ENCODE measurements around the gene SLC28A1. TPM values are rescaled to one million over a fixed set of nuclear protein-coding genes. Genes with fewer than 3 reads are reported as not detected.

SLC28A1 gene
- total RNA-seq, 2 donors from 2014 or later: not detected

DNA sequence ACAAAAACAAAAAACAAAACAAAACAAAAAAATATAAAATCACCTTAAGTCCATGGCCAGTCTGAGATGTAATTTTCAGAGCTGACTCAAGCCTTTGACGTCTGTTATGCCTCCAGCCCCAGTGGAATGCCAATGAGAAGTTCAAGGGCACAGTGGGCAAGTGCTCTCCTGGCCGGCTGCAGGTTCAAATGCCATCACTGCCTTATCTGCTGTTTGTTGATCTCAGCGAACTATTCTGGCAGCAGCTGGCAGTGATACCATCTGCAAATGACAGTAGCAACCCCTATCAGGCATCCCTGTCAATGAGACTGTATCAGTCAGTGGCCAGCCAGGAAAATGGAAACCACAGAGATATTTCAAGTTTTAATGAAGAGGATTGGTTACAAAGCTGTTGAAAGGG is 86.4 kb downstream of the SLC28A1 start:
- Mint-ChIP-seq H3K27me3 (peaks cover 18% of the 10 kb centered on the region), H3K4me1 (no peaks in the 10 kb centered on the region)

DNA sequence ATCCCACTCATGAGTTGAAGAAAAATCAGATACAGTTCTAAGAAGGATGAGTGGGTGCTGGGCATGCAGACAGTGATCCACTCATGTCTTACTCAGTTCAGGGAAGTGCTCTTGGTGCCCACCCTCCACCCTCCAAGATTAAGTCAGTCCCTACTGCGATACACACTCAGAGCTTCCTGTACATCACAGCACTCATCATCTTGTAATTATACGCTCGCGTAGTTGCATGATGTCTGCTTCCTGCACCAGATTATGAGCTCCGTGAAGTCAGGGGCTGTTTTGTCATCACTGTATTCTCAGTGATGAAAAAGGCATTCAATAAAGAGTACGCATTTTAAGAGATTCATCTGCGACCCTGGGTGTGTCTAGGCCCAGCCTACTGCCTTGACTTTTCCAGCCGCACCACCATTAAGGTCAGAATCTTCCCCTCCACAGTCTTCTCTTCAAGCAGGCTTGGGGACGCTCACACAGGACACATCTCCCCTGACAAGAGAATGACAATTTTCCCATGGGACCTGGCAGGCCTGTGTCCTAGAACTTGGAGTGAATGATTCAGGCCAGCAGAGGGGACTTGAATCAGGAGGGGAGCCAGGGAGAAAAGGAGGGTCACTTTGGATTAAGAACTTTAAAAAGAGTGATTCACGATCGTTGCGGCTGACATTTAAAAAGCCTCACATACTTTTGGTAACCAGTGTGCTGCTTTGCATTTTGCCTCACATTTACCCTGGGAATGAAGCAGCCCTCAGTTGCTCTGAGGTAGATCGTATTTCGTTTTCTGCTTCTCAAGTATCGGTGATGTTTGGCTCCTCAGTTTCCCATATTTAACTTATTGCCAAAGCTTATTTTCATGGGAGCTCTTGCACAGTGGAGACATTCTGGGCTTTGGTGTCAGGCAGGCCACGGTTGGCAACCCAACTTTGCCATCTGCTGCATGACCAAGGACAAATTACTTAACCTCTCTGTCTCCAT is 89.3 kb downstream of the SLC28A1 start:
- ATAC-seq: no peak
- H3K27ac Mint-ChIP-seq: no peak overlapping the region
- peaks cover 3% of the 10 kb centered on the region for H3K4me1 Mint-ChIP-seq
- H3K27me3 Mint-ChIP-seq: peaks cover 11% of the 10 kb centered on the region
- H3K9me3 ChIP-seq (ENCODE audit: control insufficient read depth, low read length, poor library complexity, severe bottlenecking): no peaks in the 10 kb centered on the region
- H3K36me3 Mint-ChIP-seq (ENCODE audit: low read depth): no peaks in the 10 kb centered on the region
- no peak for DNase-seq
- H3K4me3 Mint-ChIP-seq: no peak overlapping the region

More for the DNA sequence above, 86.4 kb downstream of the SLC28A1 start:
- no peak overlapping the region for H3K4me3 Mint-ChIP-seq
- ATAC-seq: no peak
- H3K36me3 Mint-ChIP-seq (ENCODE audit: low read depth): no peaks in the 10 kb centered on the region
- DNase-seq: no peak
- no peak overlapping the region for H3K27ac Mint-ChIP-seq
- H3K9me3 ChIP-seq (ENCODE audit: control insufficient read depth, low read length, poor library complexity, severe bottlenecking): no peaks in the 10 kb centered on the region

DNA sequence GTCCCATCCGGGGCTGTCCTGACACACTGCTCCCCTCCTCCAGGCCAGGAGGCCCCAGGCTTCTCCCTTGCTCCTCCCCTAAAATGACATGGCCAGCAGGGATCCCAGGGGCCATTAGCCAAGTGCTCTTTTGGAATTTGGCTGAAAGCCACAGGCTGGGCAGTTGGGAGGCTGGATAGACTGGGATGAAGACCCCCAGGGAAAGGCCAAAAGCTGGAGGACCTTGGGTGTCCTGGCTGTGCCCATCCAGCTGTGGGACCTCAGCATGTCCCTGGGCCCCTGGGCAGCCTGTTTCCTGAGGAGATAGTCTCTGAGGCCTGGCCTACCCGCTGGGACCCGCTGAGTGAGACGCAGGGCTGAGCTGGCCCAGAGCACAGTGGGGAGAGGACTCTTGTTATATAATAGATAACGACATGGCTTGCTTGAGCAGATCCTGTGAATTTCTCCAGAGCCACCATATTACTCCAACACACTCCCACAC is 91.4 kb downstream of the SLC28A1 start:
- Mint-ChIP-seq H3K4me1 (peaks cover 7% of the 10 kb centered on the region), H3K27ac (no peak overlapping the region)
- ATAC-seq: no peak

DNA sequence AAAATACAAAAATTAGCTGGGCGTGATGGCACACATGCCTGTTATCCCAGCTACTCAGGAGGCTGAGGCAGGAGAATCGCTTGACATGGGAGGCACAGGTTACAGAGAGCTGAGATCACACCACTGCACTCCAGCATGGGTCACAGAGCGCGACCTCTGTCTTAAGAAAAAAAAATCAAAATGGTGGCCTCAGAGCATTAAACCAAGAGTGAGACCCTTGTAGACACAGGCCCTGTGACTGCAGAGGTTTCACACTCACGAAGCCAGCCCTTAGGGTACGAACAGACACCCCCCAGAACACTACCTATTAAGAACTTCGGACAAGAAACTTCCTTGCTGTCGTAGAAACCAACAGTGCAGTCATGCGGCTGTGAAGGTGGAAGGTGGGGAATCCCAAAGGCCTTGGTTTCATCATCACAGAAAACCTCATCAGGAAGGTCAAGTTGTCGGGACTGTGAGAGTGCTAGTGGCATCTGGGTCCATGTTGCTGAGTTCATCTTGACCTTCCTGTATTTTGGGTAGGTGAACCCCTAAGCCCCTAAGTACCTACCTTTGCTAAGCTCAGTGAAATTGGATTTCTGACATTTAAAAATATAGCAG is 92.4 kb downstream of the SLC28A1 start:
- no peak for DNase-seq
- Mint-ChIP-seq H3K27ac (no peak overlapping the region), H3K27me3 (no peaks in the 10 kb centered on the region), H3K4me3 (no peak overlapping the region), H3K36me3 (ENCODE audit: low read depth) (no peaks in the 10 kb centered on the region), H3K4me1 (peaks cover 7% of the 10 kb centered on the region)
- no peaks in the 10 kb centered on the region for H3K9me3 ChIP-seq (ENCODE audit: control insufficient read depth, low read length, poor library complexity, severe bottlenecking)
- no peak for ATAC-seq

More for the DNA sequence above, 91.4 kb downstream of the SLC28A1 start:
- no peaks in the 10 kb centered on the region for H3K36me3 Mint-ChIP-seq (ENCODE audit: low read depth)
- H3K4me3 Mint-ChIP-seq: no peak overlapping the region
- no peak for DNase-seq
- H3K9me3 ChIP-seq (ENCODE audit: control insufficient read depth, low read length, poor library complexity, severe bottlenecking): no peaks in the 10 kb centered on the region
- H3K27me3 Mint-ChIP-seq: no peaks in the 10 kb centered on the region

DNA sequence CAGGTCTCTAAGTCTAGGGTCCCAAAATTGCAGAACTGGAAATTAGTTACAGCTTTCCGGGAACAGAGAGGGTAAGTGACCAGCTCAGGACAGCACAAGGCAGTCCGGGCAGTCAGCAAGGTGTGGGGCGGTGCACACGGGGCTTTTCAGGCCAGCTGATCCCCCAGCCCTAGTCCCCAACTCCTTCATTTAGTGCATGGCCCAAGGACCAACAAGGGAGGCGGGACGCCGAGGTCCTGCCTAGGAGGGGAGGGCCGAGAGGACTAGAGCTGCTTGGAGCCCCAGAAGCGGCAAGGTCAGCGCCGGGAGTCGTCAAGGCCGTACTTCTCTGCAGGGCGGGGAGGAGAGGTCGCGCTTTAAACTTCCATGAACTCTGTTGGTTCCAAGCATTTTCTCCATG is 95.2 kb downstream of the SLC28A1 start:
- H3K9me3 ChIP-seq (ENCODE audit: control insufficient read depth, low read length, poor library complexity, severe bottlenecking): no peaks in the 10 kb centered on the region
- ATAC-seq (no peak), DNase-seq (no peak)
- H3K36me3 Mint-ChIP-seq (ENCODE audit: low read depth): no peaks in the 10 kb centered on the region
- H3K4me1 Mint-ChIP-seq: peaks cover 23% of the 10 kb centered on the region
- peak overlapping the region; percentile 94 for H3K4me3 Mint-ChIP-seq
- peak overlapping the region; percentile 91 for H3K27ac Mint-ChIP-seq
- H3K27me3 Mint-ChIP-seq: no peaks in the 10 kb centered on the region

DNA sequence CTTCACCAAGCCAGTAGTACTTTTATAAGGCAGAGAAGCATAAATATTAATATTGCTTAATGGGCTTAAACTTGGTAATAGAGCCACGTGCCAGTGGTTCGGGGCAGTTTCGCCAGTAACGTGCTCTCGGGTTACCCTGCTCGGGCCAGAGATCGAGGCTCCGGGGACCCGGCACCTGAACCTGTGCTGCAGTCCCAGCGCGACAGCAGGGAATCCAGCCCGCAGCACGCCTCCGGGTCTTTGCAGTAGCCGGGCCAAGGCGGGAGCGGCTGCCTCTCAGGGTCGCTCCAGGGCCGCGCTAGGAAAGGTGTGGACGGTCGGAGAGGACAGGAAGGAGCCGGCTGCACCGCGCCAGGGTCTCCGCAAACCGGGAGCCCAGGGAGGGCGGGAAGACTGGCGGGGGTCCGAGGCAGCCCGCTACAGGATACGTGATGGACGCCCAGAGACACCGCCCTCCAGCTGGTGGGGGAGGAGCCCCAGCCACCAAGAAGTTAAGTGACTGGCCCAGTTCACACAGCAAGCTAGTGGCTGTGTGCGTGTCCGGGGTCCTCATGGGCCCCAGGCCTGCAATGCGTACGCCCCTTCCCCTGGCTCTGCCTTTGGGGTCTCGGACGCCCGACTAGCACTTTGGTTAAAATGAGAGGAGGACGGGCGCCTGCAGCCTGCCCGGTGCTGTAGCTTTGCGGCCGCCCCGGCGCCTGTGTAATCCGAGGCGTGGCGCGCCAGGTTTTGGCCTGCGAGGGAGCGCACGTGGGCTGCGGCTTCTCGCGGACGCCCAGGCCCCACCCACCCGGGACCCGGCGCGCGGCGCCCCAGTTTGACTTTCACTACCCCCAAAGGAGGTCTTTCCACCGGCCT is 96.0 kb downstream of the SLC28A1 start:
- H3K27ac Mint-ChIP-seq: peak overlapping the region; percentile 91
- H3K36me3 Mint-ChIP-seq (ENCODE audit: low read depth): no peaks in the 10 kb centered on the region
- peak overlapping the region; percentile 94 for H3K4me3 Mint-ChIP-seq
- H3K4me1 Mint-ChIP-seq: peaks cover 27% of the 10 kb centered on the region
- H3K27me3 Mint-ChIP-seq: no peaks in the 10 kb centered on the region
- peak; percentile 78 to 86 (median 84) for DNase-seq
- ATAC-seq: peak; percentile 74
- no peaks in the 10 kb centered on the region for H3K9me3 ChIP-seq (ENCODE audit: control insufficient read depth, low read length, poor library complexity, severe bottlenecking)

DNA sequence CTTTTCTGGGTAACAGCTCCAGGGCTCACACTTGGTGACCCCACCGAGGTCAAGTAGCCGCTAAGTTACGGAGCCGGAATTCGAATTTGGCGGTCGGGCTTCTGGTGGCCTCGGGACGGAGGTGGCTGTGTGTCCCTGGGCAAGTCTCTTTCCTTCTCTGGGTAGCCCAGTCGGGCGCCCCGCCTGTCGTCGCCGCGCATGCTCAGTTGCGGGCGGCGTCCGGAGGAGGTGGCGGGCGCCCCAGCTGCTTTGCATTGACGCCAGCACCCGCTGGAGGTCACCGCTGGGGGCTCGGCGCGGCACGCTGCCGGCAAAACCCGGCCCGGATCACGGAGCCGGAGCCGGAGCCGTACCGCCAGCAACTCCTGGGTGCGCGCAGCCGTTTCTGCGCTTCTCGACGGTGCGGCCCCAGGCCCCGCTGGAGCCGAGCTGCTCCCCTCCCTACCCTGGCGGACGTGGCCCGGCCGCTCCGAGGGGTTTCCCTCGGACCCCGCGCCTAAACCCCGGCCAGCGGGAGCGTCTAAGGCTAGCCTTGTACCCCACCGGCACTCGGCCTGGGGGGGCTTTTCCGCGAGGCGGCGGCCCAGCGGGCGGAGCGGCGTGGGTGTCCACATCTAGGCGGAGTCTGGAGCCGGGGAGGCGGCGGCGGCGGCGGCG is 96.7 kb downstream of the SLC28A1 start:
- DNase-seq (peak; percentile 96 to 97 (median 97)), ATAC-seq (peak; percentile 75)
- H3K4me3 Mint-ChIP-seq: peak overlapping the region; percentile 94
- peak overlapping the region; percentile 91 for H3K27ac Mint-ChIP-seq
- H3K4me1 Mint-ChIP-seq: peaks cover 31% of the 10 kb centered on the region
- H3K9me3 ChIP-seq (ENCODE audit: control insufficient read depth, low read length, poor library complexity, severe bottlenecking): no peaks in the 10 kb centered on the region
- no peaks in the 10 kb centered on the region for H3K27me3 Mint-ChIP-seq
- no peaks in the 10 kb centered on the region for H3K36me3 Mint-ChIP-seq (ENCODE audit: low read depth)

DNA sequence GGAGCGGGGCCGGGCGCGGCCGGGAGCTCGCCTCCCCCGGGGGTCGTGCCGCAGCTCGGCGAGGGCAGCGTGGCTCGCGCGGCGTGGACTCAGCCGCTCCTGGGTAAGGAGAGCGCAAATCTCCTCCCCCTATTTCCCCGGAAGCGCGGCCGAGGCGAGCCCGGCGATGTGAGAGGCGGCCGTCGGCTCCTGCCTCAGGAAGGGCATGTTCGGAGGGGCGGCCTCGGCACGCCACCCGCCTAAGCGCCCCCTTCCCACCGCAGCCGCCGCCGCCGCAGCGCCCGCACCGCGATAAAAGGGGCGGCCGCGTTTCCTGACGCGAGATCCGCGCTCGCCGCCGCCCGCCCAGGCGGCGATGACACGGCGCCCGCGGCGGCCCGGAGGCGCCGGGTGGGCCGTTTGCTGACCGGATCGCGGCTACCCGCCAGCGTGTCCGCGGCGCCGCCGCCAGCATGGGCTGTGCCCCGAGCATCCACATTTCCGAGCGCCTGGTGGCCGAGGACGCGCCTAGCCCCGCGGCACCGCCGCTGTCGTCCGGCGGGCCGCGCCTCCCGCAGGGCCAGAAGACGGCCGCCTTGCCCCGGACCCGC is 97.3 kb downstream of the SLC28A1 start, which contains the start of gene PDE8A:
Gene PDE8A (plus strand): TSS at position 146 of the 590 bp plus-strand sequence. CDS start 307 bp downstream, at position 453.
- Mint-ChIP-seq H3K36me3 (ENCODE audit: low read depth) (no peaks in the 10 kb centered on the region), H3K4me1 (peaks cover 34% of the 10 kb centered on the region), H3K27me3 (no peaks in the 10 kb centered on the region), H3K4me3 (peak within 1 kb of the TSS; percentile 94), H3K27ac (peak within 1 kb of the TSS; percentile 93)
- no peaks in the 10 kb centered on the region for H3K9me3 ChIP-seq (ENCODE audit: control insufficient read depth, low read length, poor library complexity, severe bottlenecking)
- ATAC-seq (peak; percentile 5), DNase-seq (peak; percentile 29 to 64 (median 57))

DNA sequence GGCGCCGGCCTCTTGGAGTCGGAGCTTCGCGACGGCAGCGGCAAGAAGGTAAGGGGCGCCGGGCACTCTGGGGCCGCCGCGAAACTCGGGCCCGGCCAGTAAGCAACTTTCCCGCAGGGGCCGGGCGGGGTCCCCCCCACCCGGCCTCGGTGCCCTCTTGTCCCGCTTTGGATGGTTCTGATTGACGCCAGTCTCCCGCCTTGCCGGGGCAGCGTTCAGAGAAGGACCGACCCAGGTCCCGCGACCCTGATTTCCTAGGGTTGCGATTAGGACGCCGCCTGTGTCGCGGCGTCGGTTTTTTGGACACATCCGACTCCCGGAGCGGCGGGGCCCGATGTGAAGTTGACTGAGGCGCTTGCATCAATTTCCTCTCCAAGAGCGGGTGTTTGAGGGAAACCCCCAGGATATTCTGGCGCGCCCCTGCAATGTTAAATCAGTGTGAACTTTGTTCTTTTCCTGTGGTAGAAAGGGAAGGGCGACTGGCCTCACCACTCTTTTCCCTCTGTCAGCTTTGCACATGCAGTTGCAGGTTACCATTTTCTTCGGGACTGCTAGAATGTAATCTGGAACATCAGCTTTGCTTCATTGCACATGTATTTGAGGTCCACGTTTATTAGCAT is 97.9 kb downstream of the SLC28A1 start:
- no peaks in the 10 kb centered on the region for H3K9me3 ChIP-seq (ENCODE audit: control insufficient read depth, low read length, poor library complexity, severe bottlenecking)
- Mint-ChIP-seq H3K36me3 (ENCODE audit: low read depth) (no peaks in the 10 kb centered on the region), H3K4me3 (peak overlapping the region; percentile 94), H3K27me3 (no peaks in the 10 kb centered on the region), H3K4me1 (peaks cover 34% of the 10 kb centered on the region), H3K27ac (peak overlapping the region; percentile 93)
- DNase-seq (peak; percentile 34 to 58 (median 47)), ATAC-seq (no peak)

DNA sequence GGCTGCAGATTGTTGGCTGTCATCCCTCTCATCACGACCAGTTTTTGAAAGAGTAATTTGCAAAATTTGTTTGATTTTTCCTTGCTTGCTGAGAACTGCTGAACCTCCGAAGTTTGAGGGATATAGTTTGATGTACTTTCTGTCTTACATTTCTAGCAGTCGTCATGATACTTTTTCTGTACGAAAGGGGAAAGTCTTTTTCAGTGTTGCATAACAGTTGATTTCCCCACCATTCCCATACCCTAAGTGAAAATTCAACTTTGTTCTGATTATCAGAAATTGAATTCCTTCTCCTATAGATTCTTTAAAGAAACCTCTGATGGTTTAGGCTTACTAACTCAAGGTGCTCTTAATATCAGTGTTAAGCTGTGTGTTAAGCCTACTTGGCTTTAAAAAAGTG is 98.8 kb downstream of the SLC28A1 start:
- Mint-ChIP-seq H3K27me3 (no peaks in the 10 kb centered on the region), H3K27ac (peak overlapping the region; percentile 93), H3K4me1 (peaks cover 38% of the 10 kb centered on the region), H3K36me3 (ENCODE audit: low read depth) (no peaks in the 10 kb centered on the region), H3K4me3 (peak overlapping the region; percentile 94)
- DNase-seq: no peak
- no peaks in the 10 kb centered on the region for H3K9me3 ChIP-seq (ENCODE audit: control insufficient read depth, low read length, poor library complexity, severe bottlenecking)
- no peak for ATAC-seq

DNA sequence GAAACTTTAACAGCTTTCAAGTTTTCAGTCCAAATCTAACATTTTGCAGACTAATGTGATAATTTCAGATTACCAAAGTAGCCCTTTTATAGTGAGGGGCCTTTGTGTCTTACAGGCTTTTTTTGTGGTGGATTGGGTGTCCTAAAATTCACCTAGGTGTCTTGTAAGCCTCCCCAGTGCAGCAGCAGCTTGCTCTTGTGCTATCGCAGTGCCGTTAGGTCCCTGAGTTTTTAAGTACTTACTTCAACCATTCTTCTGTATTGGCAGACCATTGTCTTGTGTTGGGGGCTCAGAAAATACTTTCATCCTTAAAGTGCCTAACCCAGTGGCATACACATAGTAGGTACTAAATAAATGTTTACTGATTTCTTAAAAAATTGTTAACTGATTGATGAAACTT is 99.2 kb downstream of the SLC28A1 start:
- no peaks in the 10 kb centered on the region for H3K27me3 Mint-ChIP-seq
- DNase-seq (no peak), ATAC-seq (no peak)
- peak overlapping the region; percentile 93 for H3K27ac Mint-ChIP-seq
- peak overlapping the region; percentile 94 for H3K4me3 Mint-ChIP-seq
- H3K36me3 Mint-ChIP-seq (ENCODE audit: low read depth): no peaks in the 10 kb centered on the region
- no peaks in the 10 kb centered on the region for H3K9me3 ChIP-seq (ENCODE audit: control insufficient read depth, low read length, poor library complexity, severe bottlenecking)
- H3K4me1 Mint-ChIP-seq: peaks cover 39% of the 10 kb centered on the region

DNA sequence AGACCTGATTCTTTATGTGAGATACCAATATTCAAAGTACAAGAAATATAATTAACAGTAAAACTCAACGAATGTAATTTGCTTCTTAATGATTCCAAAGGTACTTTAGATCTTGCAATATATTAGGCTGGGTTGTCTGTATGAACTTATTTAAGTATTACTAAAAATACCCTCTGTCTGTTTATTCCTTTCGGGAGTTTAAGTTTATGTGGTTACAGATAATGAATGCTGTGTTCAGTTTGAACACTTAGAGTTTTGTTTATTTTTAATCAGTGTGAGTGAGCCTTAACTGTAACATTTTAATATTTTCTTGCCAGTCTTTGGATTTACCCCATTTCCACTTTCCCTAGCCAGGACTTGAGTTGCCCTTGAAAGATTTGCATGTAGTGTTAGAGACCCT is 100.7 kb downstream of the SLC28A1 start:
- Mint-ChIP-seq H3K4me3 (no peak overlapping the region), H3K27me3 (no peaks in the 10 kb centered on the region), H3K27ac (peak overlapping the region; percentile 93), H3K4me1 (peaks cover 42% of the 10 kb centered on the region), H3K36me3 (ENCODE audit: low read depth) (no peaks in the 10 kb centered on the region)
- ATAC-seq: no peak
- no peak for DNase-seq
- H3K9me3 ChIP-seq (ENCODE audit: control insufficient read depth, low read length, poor library complexity, severe bottlenecking): no peaks in the 10 kb centered on the region
